Right lobe of liver (tissue), 6 donors: ENCODE measurements around the gene CENPV. TPM values are rescaled to one million over a fixed set of nuclear protein-coding genes. Genes with fewer than 3 reads are reported as not detected.
"Not testable (repeated sequence)": the region's sequence is repeated elsewhere in the genome, so short reads cannot be mapped to it uniquely, and the experiment has no call there.

ENCODE experiments used
- ATAC-seq, 4 donors: fragments of 200-7000 bp; cut with Tn5 transposase; one replicate each; pipeline ENCODE4 v1.9.1; 2020; ENCODE audit warnings: mild to moderate bottlenecking in 4 of 4, moderate library complexity in 4 of 4
- DNase-seq, 3 donors: peaks; one replicate each; pipeline ENCODE4 v3.0.0-alpha.2; 2020
- H3K27ac ChIP-seq, 3 donors: fragments of 200-600 bp; one replicate each; pipeline ENCODE4 v1.8.0; 2022
- H3K27me3 ChIP-seq, 2 donors: fragments of 200-600 bp; one replicate each; pipeline ENCODE4 v1.8.0; 2022
- H3K36me3 ChIP-seq, 4 donors: fragments of 200-600 bp; sonication (generic) in 1 of 4; one replicate each; pipeline versions ENCODE4 v1.5.1 to v1.8.0; 2017 to 2022; ENCODE audit warnings: control low read depth in 1 of 4
- H3K4me1 ChIP-seq, 4 donors: fragments of 200-600 bp; sonication (generic) in 1 of 4; one replicate each; pipeline versions ENCODE4 v1.5.1 to v1.8.0; 2017 to 2022; ENCODE audit warnings: control low read depth in 1 of 4
- H3K4me3 ChIP-seq, 3 donors: fragments of 200-600 bp; one replicate each; pipeline ENCODE4 v1.8.0; 2022
- H3K9me3 ChIP-seq, 4 donors: fragments of 200-600 bp; sonication (generic) in 1 of 4; one replicate each; pipeline versions ENCODE4 v1.5.1 to v1.8.0; 2017 to 2022; ENCODE audit warnings: control low read depth in 1 of 4
- POLR2A ChIP-seq: fragments of 450-650 bp; IDR thresholded peaks from one replicate; pipeline ENCODE4 v1.6.1; 2017; ENCODE audit warnings: antibody characterized with exemption, mild to moderate bottlenecking
- WGBS: methylation state at CpG from one replicate; pipeline ENCODE4 v1.1.6; 2018; ENCODE audit warnings: low coverage, low lambda C conversion rate; ENCODE audit not compliant: insufficient coverage; ENCODE audit errors: missing lambda C conversion rate; 5-methylcytosine and 5-hydroxymethylcytosine counted together
- intact Hi-C, 2 donors: fragments of 100-400 bp; cut with DNase I; formaldehyde crosslinking; loops; one replicate each; pipeline versions ENCODE4 v1.11.2 to v1.14.1; 2022
- total RNA-seq, 6 experiments: library from RNA; depleted of rRNA in 2 of 6; stranded (reverse); fragments of >200 nt in 2 of 6; fragmentation: NEBNext Ultra II Directional in 3 of 6; extraction: Animal tissue kit (Norgen Biotek cat#: 25700) in 3 of 6; gene quantifications; one replicate each; pipeline versions ENCODE4 v1.1.0 to v1.2.4, GENCODE V29; 2016 to 2023
- TF ChIP-seq, protein P1 (sequence below), 4 donors: fragments of 200-600 bp in 3 of 4; fragments of 450-650 bp in 1 of 4; IDR thresholded peaks; one replicate each; pipeline versions ENCODE4 v1.5.1 to v1.8.0; 2016 to 2022; ENCODE audit warnings: antibody characterized with exemption in 4 of 4, mild to moderate bottlenecking in 2 of 4
- donor health status: DM: no; HTN: yes; CAD: no.
- donor health status: DM: no; HTN: no; CAD: no.
- donor health status: DM: no; HTN: no; CAD: no.
- donor health status: DM: no; HTN: yes; CAD: no.
- donor health status: DM: no; HTN: yes; CAD: no.

Gene CENPV
- total RNA-seq, 6 experiments from 2014 or later: 19.8 to 34.5 (median 24.8) TPM

- Histone ChIP-seq H3K4me3 (no peak overlapping the region), H3K4me1 (peaks cover 0 to 60% (median 19%) of the 10 kb centered on the region in 4 donors), H3K9me3 (no peaks in the 10 kb centered on the region), H3K27me3 (no peaks in the 10 kb centered on the region), H3K36me3 (no peaks in the 10 kb centered on the region), H3K27ac (peak overlapping the region in 2 of 3 donors; percentile 96 to 97)
- ATAC-seq (no peak), DNase-seq (no peak)
- intact Hi-C loops: no loop called here
- TF ChIP-seq POLR2A: no peak
- TF ChIP-seq, protein P1, sequence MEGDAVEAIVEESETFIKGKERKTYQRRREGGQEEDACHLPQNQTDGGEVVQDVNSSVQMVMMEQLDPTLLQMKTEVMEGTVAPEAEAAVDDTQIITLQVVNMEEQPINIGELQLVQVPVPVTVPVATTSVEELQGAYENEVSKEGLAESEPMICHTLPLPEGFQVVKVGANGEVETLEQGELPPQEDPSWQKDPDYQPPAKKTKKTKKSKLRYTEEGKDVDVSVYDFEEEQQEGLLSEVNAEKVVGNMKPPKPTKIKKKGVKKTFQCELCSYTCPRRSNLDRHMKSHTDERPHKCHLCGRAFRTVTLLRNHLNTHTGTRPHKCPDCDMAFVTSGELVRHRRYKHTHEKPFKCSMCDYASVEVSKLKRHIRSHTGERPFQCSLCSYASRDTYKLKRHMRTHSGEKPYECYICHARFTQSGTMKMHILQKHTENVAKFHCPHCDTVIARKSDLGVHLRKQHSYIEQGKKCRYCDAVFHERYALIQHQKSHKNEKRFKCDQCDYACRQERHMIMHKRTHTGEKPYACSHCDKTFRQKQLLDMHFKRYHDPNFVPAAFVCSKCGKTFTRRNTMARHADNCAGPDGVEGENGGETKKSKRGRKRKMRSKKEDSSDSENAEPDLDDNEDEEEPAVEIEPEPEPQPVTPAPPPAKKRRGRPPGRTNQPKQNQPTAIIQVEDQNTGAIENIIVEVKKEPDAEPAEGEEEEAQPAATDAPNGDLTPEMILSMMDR (IDR thresholded peaks at IDR 0.05): no peak
- 49% methylated on average over 3 of the region's 3 CpGs for WGBS
These were observed 52.7 kb downstream of the CENPV start for GRCh38 chr17:16300554-16300953.

DNA sequence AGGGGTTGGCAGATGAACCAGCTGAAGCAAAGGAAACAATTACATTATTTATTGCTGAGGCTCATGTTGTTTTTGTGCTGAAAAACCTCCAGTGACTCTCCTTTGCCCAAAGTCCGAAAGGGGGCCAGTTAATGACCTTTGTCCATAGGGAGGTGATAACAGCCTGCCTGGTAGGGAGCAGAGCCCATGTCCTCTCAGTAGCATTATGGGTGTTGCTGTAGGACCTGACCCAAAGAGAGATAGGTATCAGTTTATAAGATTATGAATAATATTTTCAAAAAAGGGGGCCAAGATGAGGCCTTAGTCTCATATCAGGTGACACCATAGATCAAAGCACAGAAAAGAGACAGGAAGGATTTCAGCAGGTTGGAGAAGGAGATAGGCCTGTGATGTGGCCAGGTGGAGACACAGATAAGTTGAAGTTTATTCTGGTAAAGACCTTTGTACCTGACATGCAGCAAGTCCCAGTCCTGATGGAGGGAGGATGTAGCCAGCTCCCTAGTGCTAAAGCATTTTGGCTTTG lies 55.1 kb downstream of the CENPV start:
- DNase-seq (peak; percentile 34 to 86 (median 66)), ATAC-seq (peak; percentile 66 to 85 (median 76))
- TF ChIP-seq POLR2A: no peak
- TF ChIP-seq, protein P1 (IDR thresholded peaks at IDR 0.05): no peak
- H3K27ac ChIP-seq: peak overlapping the region; percentile 85 to 97 (median 96)
- peak overlapping the region in 1 of 3 donors; percentile 7 for H3K4me3 ChIP-seq
- H3K36me3 ChIP-seq: no peaks in the 10 kb centered on the region
- WGBS: 13% methylated on average over 1 of the region's 1 CpG
- intact Hi-C loops: no loop called here
- no peaks in the 10 kb centered on the region for H3K9me3 ChIP-seq
- H3K27me3 ChIP-seq: no peaks in the 10 kb centered on the region
- peaks cover 0 to 53% (median 18%) of the 10 kb centered on the region in 4 donors for H3K4me1 ChIP-seq

- peak overlapping the region in 1 of 3 donors; percentile 7 for H3K4me3 ChIP-seq
- intact Hi-C loops: no loop called here
- WGBS: 23% methylated on average over 7 of the region's 11 CpGs
- H3K27ac ChIP-seq: peak overlapping the region; percentile 85 to 97 (median 96)
- no peaks in the 10 kb centered on the region for H3K27me3 ChIP-seq
- ATAC-seq (peak; percentile 53 to 77 (median 66)), DNase-seq (peak; percentile 35 to 70 (median 67))
- no peaks in the 10 kb centered on the region for H3K36me3 ChIP-seq
- TF ChIP-seq POLR2A: no peak
- TF ChIP-seq, protein P1 (IDR thresholded peaks at IDR 0.05): no peak
- H3K9me3 ChIP-seq: no peaks in the 10 kb centered on the region
- H3K4me1 ChIP-seq: peaks cover 0 to 48% (median 17%) of the 10 kb centered on the region in 4 donors
These were observed 55.7 kb downstream of the CENPV start for GRCh38 chr17:16297367-16298139.

DNA sequence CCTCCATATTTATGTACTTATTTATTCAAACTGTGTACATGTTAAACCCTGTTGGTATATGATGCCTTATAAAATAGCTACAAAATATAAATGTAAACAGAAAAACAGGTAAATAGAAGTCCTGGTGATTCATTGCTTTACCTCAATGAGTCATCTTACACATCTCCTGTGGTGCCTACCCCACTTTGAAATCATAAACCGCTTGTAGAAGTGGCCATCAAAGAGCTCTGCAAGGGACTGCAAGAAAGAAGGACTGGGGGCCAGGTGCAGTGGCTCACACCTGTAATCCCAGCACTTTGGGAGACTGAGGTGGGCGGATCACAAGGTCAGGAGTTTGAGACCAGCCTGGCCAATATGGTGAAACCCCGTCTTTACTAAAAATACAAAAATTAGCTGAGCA lies 57.2 kb downstream of the CENPV start:
- H3K4me3 ChIP-seq, intact Hi-C loops, ATAC-seq, DNase-seq, H3K27me3 ChIP-seq, H3K36me3 ChIP-seq, H3K9me3 ChIP-seq: not testable (repeated sequence)
- 90% methylated on average over 2 of the region's 3 CpGs for WGBS
- H3K4me1 ChIP-seq: peaks cover 0 to 45% (median 16%) of the 10 kb centered on the region in 4 donors
- peak overlapping the region; percentile 85 to 97 (median 96) for H3K27ac ChIP-seq

- WGBS: 100% methylated on average over 2 of the region's 2 CpGs
- Histone ChIP-seq H3K4me1 (peaks cover 0 to 34% (median 9%) of the 10 kb centered on the region in 4 donors), H3K9me3 (no peaks in the 10 kb centered on the region), H3K27ac (peak overlapping the region in 1 of 3 donors; percentile 29), H3K4me3 (no peak overlapping the region), H3K27me3 (no peaks in the 10 kb centered on the region), H3K36me3 (no peaks in the 10 kb centered on the region)
- intact Hi-C loops: no loop called here
- peak in 2 of 4 donors; percentile 7 to 20 for ATAC-seq
- TF ChIP-seq POLR2A: no peak
- TF ChIP-seq, protein P1 (IDR thresholded peaks at IDR 0.05): peak in 2 of 4 donors; percentile 13 to 45
- no peak for DNase-seq
These were observed 58.7 kb downstream of the CENPV start for GRCh38 chr17:16294560-16294959.
